H1 (cell line): ENCODE measurements around the gene PRAF2. TPM values are rescaled to one million over a fixed set of nuclear protein-coding genes. Genes with fewer than 3 reads are reported as not detected.

Experiments used
- CTCF ChIA-PET: fragments of 300-600 bp; sonication (Branson Sonifier 250); formaldehyde crosslinking; loops from one replicate; lab custom pipeline; 2021; ENCODE audit not compliant: partially characterized antibody; lab: Charles Lee
- POLR2A ChIA-PET: fragments of 300-600 bp; sonication (Branson Sonifier 250); formaldehyde crosslinking; loops from one replicate; lab custom pipeline; 2021; ENCODE audit warnings: inconsistent platforms; ENCODE audit not compliant: partially characterized antibody; lab: Charles Lee
- DNase-seq, 2 experiments: peaks; one replicate each; pipeline versions ENCODE4 v3.0.0 to v3.0.0-alpha.2; 2010 to 2022; ENCODE audit warnings: low spot score in 2 of 2, low read depth in 1 of 2, mixed read lengths in 1 of 2
- FAIRE-seq: peaks from 2 replicates; lab custom pipeline; 2011; peaks lifted over from hg19 to GRCh38; lab: Jason Lieb, UNC
- H2AFZ ChIP-seq: 2 replicates; pipeline ENCODE4 v1.8.1; 2012; ENCODE audit warnings: low read length, inconsistent platforms
- H2AK5ac ChIP-seq: 2 replicates; pipeline ENCODE4 v1.6.1; 2013; ENCODE audit warnings: low read depth, low read length
- H2BK120ac ChIP-seq: replicated peaks from 2 replicates; pipeline ENCODE3; 2013; ENCODE audit warnings: low read depth, low read length, inconsistent platforms
- H2BK12ac ChIP-seq: 2 replicates; pipeline ENCODE4 v1.6.1; 2013; ENCODE audit warnings: low read depth, low read length
- H2BK15ac ChIP-seq: 2 replicates; pipeline ENCODE4 v1.6.1; 2013; ENCODE audit warnings: low read length
- H2BK20ac ChIP-seq: 2 replicates; pipeline ENCODE4 v1.6.1; 2013; ENCODE audit warnings: low read length
- H2BK5ac ChIP-seq: 2 replicates; pipeline ENCODE4 v1.6.1; 2013; ENCODE audit warnings: low read depth, low read length
- H3K14ac ChIP-seq: 2 replicates; pipeline ENCODE4 v1.6.1; 2013; ENCODE audit warnings: inconsistent platforms; ENCODE audit not compliant: insufficient read length
- H3K18ac ChIP-seq: 2 replicates; pipeline ENCODE4 v1.6.1; 2013; ENCODE audit warnings: low read length; ENCODE audit errors: extremely low read depth
- H3K23ac ChIP-seq: 2 replicates; pipeline ENCODE4 v1.6.1; 2013; ENCODE audit warnings: inconsistent platforms; ENCODE audit not compliant: insufficient read length
- H3K23me2 ChIP-seq: 2 replicates; pipeline ENCODE4 v1.6.1; 2013; ENCODE audit warnings: low read depth, low read length
- H3K27ac ChIP-seq: 2 replicates; pipeline ENCODE4 v1.6.1; 2011; ENCODE audit warnings: low read depth, low read length, inconsistent platforms
- H3K27me3 ChIP-seq, 4 experiments: replicated peaks in 1 of 4; 1 replicate in 1 of 4; 2 replicates in 3 of 4; pipeline versions ENCODE4 v1.6.1 to v1.8.1; 2011 to 2013; ENCODE audit warnings: low read length in 3 of 4, mild to moderate bottlenecking in 3 of 4, inconsistent platforms in 2 of 4, mixed read lengths in 2 of 4, moderate library complexity in 1 of 4; ENCODE audit not compliant: control insufficient read depth in 3 of 4, insufficient read depth in 3 of 4; ENCODE audit errors: extremely low read depth in 1 of 4
- H3K36me3 ChIP-seq, 4 experiments: 2 replicates each; pipeline versions ENCODE4 v1.6.1 to v1.8.1; 2011 to 2013; ENCODE audit warnings: mild to moderate bottlenecking in 4 of 4, low read length in 3 of 4, moderate library complexity in 2 of 4, control low read depth in 1 of 4, inconsistent platforms in 1 of 4; ENCODE audit not compliant: insufficient read depth in 4 of 4, control insufficient read depth in 2 of 4
- H3K4ac ChIP-seq: replicated peaks from 2 replicates; pipeline ENCODE3; 2013; ENCODE audit warnings: low read length, low read depth, mixed read lengths, inconsistent platforms; ENCODE audit not compliant: insufficient read length
- H3K4me1 ChIP-seq, 4 experiments: replicated peaks in 1 of 4; 1 replicate in 1 of 4; 2 replicates in 3 of 4; pipeline versions ENCODE4 v1.6.1 to v1.8.1; 2011 to 2013; ENCODE audit warnings: low read length in 3 of 4, inconsistent platforms in 2 of 4, mixed read lengths in 1 of 4; ENCODE audit not compliant: insufficient read depth in 4 of 4, control insufficient read depth in 3 of 4
- H3K4me2 ChIP-seq, 2 experiments: 2 replicates each; pipeline versions ENCODE4 v1.6.1 to v1.8.1; 2011 to 2013; ENCODE audit warnings: low read depth in 2 of 2, low read length in 2 of 2, control low read depth in 1 of 2, inconsistent platforms in 1 of 2, mild to moderate bottlenecking in 1 of 2; ENCODE audit not compliant: insufficient read depth in 1 of 2
- H3K4me3 ChIP-seq, 4 experiments: fragments of 200-600, 300-600 bp in 1 of 4; sonication (generic), shearing (Covaris generic), sonication (Bioruptor Twin) in 1 of 4; 2 replicates each; pipeline versions ENCODE4 v1.5.1 to v1.8.1; 2011 to 2016; ENCODE audit warnings: low read length in 4 of 4, low read depth in 3 of 4, control low read depth in 2 of 4, inconsistent platforms in 2 of 4, mild to moderate bottlenecking in 2 of 4, mixed read lengths in 1 of 4, moderate library complexity in 1 of 4; ENCODE audit not compliant: insufficient read depth in 2 of 4; ENCODE audit errors: extremely low read depth in 1 of 4
- H3K56ac ChIP-seq: replicated peaks from 2 replicates; pipeline ENCODE3; 2013; ENCODE audit warnings: low read depth, mild to moderate bottlenecking, mixed read lengths, low read length, inconsistent platforms; ENCODE audit not compliant: insufficient read length
- H3K79me1 ChIP-seq: 2 replicates; pipeline ENCODE4 v1.6.1; 2013; ENCODE audit warnings: low read depth, low read length, control low read depth
- H3K79me2 ChIP-seq, 2 experiments: 2 replicates each; pipeline versions ENCODE4 v1.6.1 to v1.8.1; 2012 to 2013; ENCODE audit warnings: low read length in 2 of 2, mild to moderate bottlenecking in 2 of 2, inconsistent platforms in 1 of 2; ENCODE audit not compliant: insufficient read depth in 2 of 2, control insufficient read depth in 1 of 2
- H3K9ac ChIP-seq, 4 experiments: replicated peaks in 1 of 4; 1 replicate in 1 of 4; 2 replicates in 3 of 4; pipeline versions ENCODE4 v1.6.1 to v1.8.1; 2011 to 2013; ENCODE audit warnings: low read depth in 3 of 4, low read length in 3 of 4, control low read depth in 2 of 4, mild to moderate bottlenecking in 2 of 4, moderate library complexity in 2 of 4, inconsistent platforms in 1 of 4; ENCODE audit errors: extremely low read depth in 1 of 4
- H3K9me3 ChIP-seq, 2 experiments: 2 replicates each; pipeline versions ENCODE4 v1.6.1 to v1.8.1; 2012 to 2013; ENCODE audit warnings: mild to moderate bottlenecking in 2 of 2, moderate library complexity in 2 of 2, control low read depth in 1 of 2, inconsistent platforms in 1 of 2, low read depth in 1 of 2, low read length in 1 of 2, mixed read lengths in 1 of 2; ENCODE audit not compliant: insufficient read depth in 2 of 2
- H4K20me1 ChIP-seq, 2 experiments: replicated peaks in 1 of 2; 2 replicates each; pipeline versions ENCODE3 to v1.8.1; 2011 to 2013; ENCODE audit warnings: inconsistent platforms in 2 of 2, low read length in 2 of 2, mild to moderate bottlenecking in 1 of 2; ENCODE audit not compliant: insufficient read depth in 2 of 2, control insufficient read depth in 1 of 2
- H4K5ac ChIP-seq: 2 replicates; pipeline ENCODE4 v1.6.1; 2013; ENCODE audit warnings: low read length, low read depth, mixed read lengths, inconsistent platforms; ENCODE audit not compliant: insufficient read length
- H4K8ac ChIP-seq: 2 replicates; pipeline ENCODE4 v1.8.0; 2013; ENCODE audit warnings: mild to moderate bottlenecking, moderate library complexity, low read length, inconsistent platforms; ENCODE audit not compliant: insufficient read depth; ENCODE audit errors: extremely low read depth
- H4K91ac ChIP-seq: replicated peaks from 2 replicates; pipeline ENCODE3; 2013; ENCODE audit warnings: low read length, mixed read lengths, inconsistent platforms; ENCODE audit not compliant: insufficient read length
- EGR1 ChIP-seq: IDR thresholded peaks from 2 replicates; pipeline ENCODE4 v1.6.1; 2011; ENCODE audit warnings: low read depth, low read length, borderline replicate concordance
- JUND ChIP-seq: IDR thresholded peaks from 2 replicates; pipeline ENCODE4 v1.6.1; 2011; ENCODE audit warnings: mild to moderate bottlenecking, improper control_type of control experiment, low read length
- WGBS, 2 experiments: shearing (Covaris generic) in 1 of 2; methylation state at CpG; one replicate each; pipeline versions ENCODE4 v1.1.6 to v1.1.7; 2013 to 2015; ENCODE audit warnings: low lambda C conversion rate in 2 of 2, mixed read lengths in 2 of 2, inconsistent platforms in 1 of 2, low coverage in 1 of 2, missing lambda C conversion rate in 1 of 2; ENCODE audit not compliant: insufficient replicate concordance in 2 of 2, insufficient coverage in 1 of 2, insufficient read length in 1 of 2; ENCODE audit errors: extremely low coverage in 1 of 2, missing lambda C conversion rate in 1 of 2; 5-methylcytosine and 5-hydroxymethylcytosine counted together
- polyA plus RNA-seq, 7 experiments: library from polyadenylated mRNA; depleted of rRNA in 3 of 7; stranded (reverse) in 5 of 7; unstranded in 2 of 7; fragments of >200 nt in 5 of 7; fragments of 200-250 nt in 2 of 7; gene quantifications; 1 replicate in 5 of 7; 2 replicates in 1 of 7; 4 replicates in 1 of 7; pipeline versions ENCODE4 v1.2.1 to v1.2.3, GENCODE V29; 2011 to 2013; ENCODE audit warnings: missing spikeins in 2 of 7, mixed read lengths in 2 of 7
- total RNA-seq: library from RNA; stranded (reverse); fragmentation: NEBNext Ultra II Directional; extraction: Animal tissue kit (Norgen Biotek cat#: 25700); gene quantifications from 2 replicates; pipeline ENCODE4 v1.2.1, GENCODE V29; 2021

Gene PRAF2
- total and polyA plus RNA-seq, 2 of the 8 experiments (the other 6 are each of a cell fraction or from before 2014, with no cell fraction given) = 11.3 to 15.4 TPM

DNA sequence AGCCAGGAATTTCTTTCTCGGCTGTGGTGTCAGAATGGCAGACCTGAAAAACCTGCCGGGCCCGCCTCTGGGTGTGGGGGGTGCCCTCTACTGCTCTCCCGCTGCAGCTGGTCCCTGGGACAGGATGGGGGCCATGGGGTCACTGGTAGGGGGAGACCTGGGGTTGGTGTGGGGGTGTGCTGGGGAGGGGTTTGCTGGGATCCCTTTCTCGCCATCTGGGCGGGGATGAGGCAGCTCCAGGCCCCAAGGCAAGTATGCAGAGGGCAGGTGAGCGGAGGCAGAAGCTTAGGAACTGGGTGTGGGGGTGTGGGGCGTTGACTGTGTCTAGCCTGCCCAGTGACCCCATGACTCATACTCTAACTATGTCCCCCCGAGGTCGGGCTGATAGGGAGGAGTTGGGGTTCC, 14.1 kb downstream of the PRAF2 start:
- H4K91ac ChIP-seq = no peak overlapping the region
- H2BK15ac ChIP-seq = no peak overlapping the region
- peak overlapping the region; percentile 46 to 66 (median 51); a peak in 5 of 8 replicates for H3K4me3 ChIP-seq
- H2BK12ac ChIP-seq = no peak overlapping the region
- ChIA-PET POLR2A (interaction anchor here (0.8 to 2.0 kb wide), 3 partner anchors 13 to 57 kb away, joined by 3 to 5 read pairs (median 4); no protein-coding TSS in a partner anchor), CTCF (interaction anchor here (0.7 kb wide), 1 partner anchor 18 kb away, joined by 3 read pairs; no protein-coding TSS in a partner anchor)
- FAIRE-seq (no peak), DNase-seq (no peak)
- no peak overlapping the region for H3K18ac ChIP-seq
- H2BK120ac ChIP-seq = no peak overlapping the region
- no peaks in the 10 kb centered on the region for H3K79me1 ChIP-seq
- TF ChIP-seq JUND (peak; percentile 68), EGR1 (no peak)
- no peak overlapping the region for H2BK5ac ChIP-seq
- H3K14ac ChIP-seq = no peak overlapping the region
- no peaks in the 10 kb centered on the region for H3K23me2 ChIP-seq
- H3K56ac ChIP-seq = no peak overlapping the region
- H3K4me2 ChIP-seq = peak overlapping the region; percentile 78 to 85
- H4K8ac ChIP-seq = no peak overlapping the region
- H3K27me3 ChIP-seq = no peaks in the 10 kb centered on the region
- H4K20me1 ChIP-seq = peaks cover 0 to 1% of the 10 kb centered on the region in 2 experiments
- no peak overlapping the region for H4K5ac ChIP-seq
- no peak overlapping the region for H3K27ac ChIP-seq
- H3K79me2 ChIP-seq = peaks cover 0 to 5% of the 10 kb centered on the region in 2 experiments; a peak in 1 of 4 replicates
- H2AFZ ChIP-seq = no peak overlapping the region
- H3K9ac ChIP-seq = no peak overlapping the region; a peak in 1 of 7 replicates
- no peak overlapping the region for H3K23ac ChIP-seq
- peaks cover 0 to 4% (median 0%) of the 10 kb centered on the region in 4 experiments; a peak in 3 of 7 replicates for H3K4me1 ChIP-seq
- no peak overlapping the region for H3K4ac ChIP-seq
- H3K36me3 ChIP-seq = peaks cover 0 to 12% (median 3%) of the 10 kb centered on the region in 4 experiments; a peak in 2 of 8 replicates
- no peaks in the 10 kb centered on the region for H3K9me3 ChIP-seq
- H2AK5ac ChIP-seq = no peak overlapping the region
- H2BK20ac ChIP-seq = no peak overlapping the region
- 67% methylated on average over 1 of the region's 10 CpGs; no CpG with 5 or more reads in 1 of the 2 experiments for WGBS, 2 experiments
